ENCODE results near the gene CUL9.

GRCh38 chr6:43264599-43265145, 82.7 kb downstream of the CUL9 start:
- TF ChIP-seq CTCF (IDR thresholded peaks at IDR 0.05) (no peak), POLR2A (IDR thresholded peaks at IDR 0.05) (no peak)

Measured in testis (tissue), 2 donors.